ENCODE results near the gene FOXK1. TPM values are rescaled to one million over a fixed set of nuclear protein-coding genes. Genes with fewer than 3 reads are reported as not detected.

The FOXK1 gene
- total and polyA plus RNA-seq, 8 donors: 2.9 to 88.1 (median 21.6) TPM

DNA sequence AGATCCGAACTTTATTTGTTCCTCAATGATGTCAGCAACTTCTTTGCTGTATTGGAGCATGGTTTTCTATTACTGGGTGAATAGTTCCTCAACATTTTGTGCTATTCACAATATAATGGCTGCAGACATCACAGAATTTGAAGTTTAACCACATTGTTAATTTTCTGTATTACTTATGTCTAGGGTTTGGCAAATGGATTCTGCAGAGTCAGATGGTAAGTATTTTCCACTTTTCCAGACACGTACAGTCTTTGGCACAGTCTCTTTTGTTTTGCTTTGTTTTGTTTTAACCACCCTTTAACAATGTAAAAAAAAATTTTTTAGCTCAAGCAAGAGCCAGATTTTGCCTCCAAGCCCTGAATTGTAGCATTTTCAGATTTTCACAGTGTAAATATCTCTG, 36.8 kb upstream of the FOXK1 start:
- peaks cover 6 to 16% (median 14%) of the 10 kb centered on the region in 4 donors for H3K4me1 ChIP-seq
- intact Hi-C loops (cut with DNase I; ENCODE audit: low total_unique reads): no loop called here
- WGBS, 5 donors: 54 to 72% (median 62%) methylated on average over 2 of the region's 2 CpGs
- no peak for DNase-seq
- H3K36me3 ChIP-seq: no peaks in the 10 kb centered on the region
- no peaks in the 10 kb centered on the region for H3K9me3 ChIP-seq
- no peak overlapping the region for H3K4me3 ChIP-seq
- no peak overlapping the region for H3K27ac ChIP-seq
- H3K27me3 ChIP-seq: no peaks in the 10 kb centered on the region
- TF ChIP-seq POLR2AphosphoS5 (IDR thresholded peaks at IDR 0.05) (no peak), EP300 (IDR thresholded peaks at IDR 0.05) (no peak), POLR2A (IDR thresholded peaks at IDR 0.05) (no peak)
- TF ChIP-seq, protein P1, sequence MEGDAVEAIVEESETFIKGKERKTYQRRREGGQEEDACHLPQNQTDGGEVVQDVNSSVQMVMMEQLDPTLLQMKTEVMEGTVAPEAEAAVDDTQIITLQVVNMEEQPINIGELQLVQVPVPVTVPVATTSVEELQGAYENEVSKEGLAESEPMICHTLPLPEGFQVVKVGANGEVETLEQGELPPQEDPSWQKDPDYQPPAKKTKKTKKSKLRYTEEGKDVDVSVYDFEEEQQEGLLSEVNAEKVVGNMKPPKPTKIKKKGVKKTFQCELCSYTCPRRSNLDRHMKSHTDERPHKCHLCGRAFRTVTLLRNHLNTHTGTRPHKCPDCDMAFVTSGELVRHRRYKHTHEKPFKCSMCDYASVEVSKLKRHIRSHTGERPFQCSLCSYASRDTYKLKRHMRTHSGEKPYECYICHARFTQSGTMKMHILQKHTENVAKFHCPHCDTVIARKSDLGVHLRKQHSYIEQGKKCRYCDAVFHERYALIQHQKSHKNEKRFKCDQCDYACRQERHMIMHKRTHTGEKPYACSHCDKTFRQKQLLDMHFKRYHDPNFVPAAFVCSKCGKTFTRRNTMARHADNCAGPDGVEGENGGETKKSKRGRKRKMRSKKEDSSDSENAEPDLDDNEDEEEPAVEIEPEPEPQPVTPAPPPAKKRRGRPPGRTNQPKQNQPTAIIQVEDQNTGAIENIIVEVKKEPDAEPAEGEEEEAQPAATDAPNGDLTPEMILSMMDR (IDR thresholded peaks at IDR 0.05): no peak

DNA sequence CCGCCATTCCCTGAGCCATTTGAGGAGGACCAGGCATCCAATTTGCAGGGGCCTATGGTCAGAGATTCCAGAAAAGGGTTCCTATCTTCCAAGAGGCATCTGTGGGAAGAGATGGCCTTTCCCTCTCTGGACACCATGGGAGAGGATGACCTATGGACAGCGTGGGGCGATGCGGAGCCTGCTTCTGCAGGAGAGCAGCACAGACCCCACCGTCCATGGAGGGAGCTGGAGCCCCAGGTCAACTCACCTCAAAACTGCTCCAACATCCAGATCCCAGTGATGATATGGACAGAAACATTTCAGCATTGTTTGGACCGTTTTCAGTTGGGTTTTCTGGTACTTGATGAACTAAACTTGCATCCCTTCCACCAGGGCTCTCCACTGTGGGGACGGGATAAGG, 34.0 kb upstream of the FOXK1 start:
- H3K27ac ChIP-seq: no peak overlapping the region
- no peak for TF ChIP-seq POLR2A (IDR thresholded peaks at IDR 0.05)
- TF ChIP-seq, protein P1 (IDR thresholded peaks at IDR 0.05): no peak
- no peak for TF ChIP-seq POLR2AphosphoS5 (IDR thresholded peaks at IDR 0.05)
- TF ChIP-seq EP300 (IDR thresholded peaks at IDR 0.05): no peak
- H3K36me3 ChIP-seq: no peaks in the 10 kb centered on the region
- intact Hi-C loops (cut with DNase I; ENCODE audit: low total_unique reads): no loop called here
- DNase-seq: no peak
- no peaks in the 10 kb centered on the region for H3K27me3 ChIP-seq
- no peaks in the 10 kb centered on the region for H3K9me3 ChIP-seq
- no peak overlapping the region for H3K4me3 ChIP-seq
- WGBS, 5 donors: 89 to 96% (median 93%) methylated on average over 5 to 7 of the region's 7 CpGs
- H3K4me1 ChIP-seq: peaks cover 0 to 12% (median 6%) of the 10 kb centered on the region in 4 donors

DNA sequence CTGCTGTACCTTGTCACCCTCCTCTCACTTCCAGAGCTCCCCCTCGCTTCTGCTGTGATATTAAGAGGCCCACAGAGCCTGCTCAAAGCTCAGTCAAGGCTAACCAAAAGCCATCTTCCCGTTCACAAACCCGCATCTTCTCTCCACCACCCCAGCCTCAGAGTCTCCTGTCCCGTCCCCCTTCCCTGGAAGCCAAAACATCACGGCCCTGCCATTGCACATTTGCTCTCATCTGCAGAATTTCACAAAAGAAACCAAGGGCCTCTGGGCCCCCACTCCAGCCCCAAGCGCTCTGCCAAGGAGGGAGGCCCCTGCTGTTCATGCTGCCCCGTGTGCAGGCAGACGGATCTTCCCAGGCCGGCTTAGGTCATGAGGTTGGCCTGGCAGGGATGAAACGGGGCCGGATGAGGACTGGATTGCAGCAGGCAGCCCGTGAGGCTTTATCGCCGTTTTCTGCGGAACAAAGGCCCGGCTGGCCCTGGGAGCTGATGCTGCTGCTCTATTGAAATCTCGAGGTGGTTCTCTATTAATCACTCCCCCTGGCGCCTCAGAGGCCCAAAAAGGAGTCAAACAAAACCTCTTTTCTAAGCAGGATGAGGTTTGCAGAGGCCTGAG, 31.6 kb upstream of the FOXK1 start:
- Histone ChIP-seq H3K9me3 (no peaks in the 10 kb centered on the region), H3K4me3 (no peak overlapping the region), H3K4me1 (peaks cover 0 to 12% (median 6%) of the 10 kb centered on the region in 4 donors), H3K36me3 (no peaks in the 10 kb centered on the region), H3K27ac (peak overlapping the region in 1 of 5 donors; percentile 9), H3K27me3 (no peaks in the 10 kb centered on the region)
- TF ChIP-seq POLR2A (IDR thresholded peaks at IDR 0.05) (no peak), POLR2AphosphoS5 (IDR thresholded peaks at IDR 0.05) (no peak), EP300 (IDR thresholded peaks at IDR 0.05) (no peak)
- TF ChIP-seq, protein P1 (IDR thresholded peaks at IDR 0.05): no peak
- peak in 1 of 2 donors; percentile 78 for DNase-seq
- intact Hi-C loops (cut with DNase I; ENCODE audit: low total_unique reads): no loop called here
- 40 to 59% (median 46%) methylated on average over 17 to 18 of the region's 18 CpGs for WGBS, 5 donors

DNA sequence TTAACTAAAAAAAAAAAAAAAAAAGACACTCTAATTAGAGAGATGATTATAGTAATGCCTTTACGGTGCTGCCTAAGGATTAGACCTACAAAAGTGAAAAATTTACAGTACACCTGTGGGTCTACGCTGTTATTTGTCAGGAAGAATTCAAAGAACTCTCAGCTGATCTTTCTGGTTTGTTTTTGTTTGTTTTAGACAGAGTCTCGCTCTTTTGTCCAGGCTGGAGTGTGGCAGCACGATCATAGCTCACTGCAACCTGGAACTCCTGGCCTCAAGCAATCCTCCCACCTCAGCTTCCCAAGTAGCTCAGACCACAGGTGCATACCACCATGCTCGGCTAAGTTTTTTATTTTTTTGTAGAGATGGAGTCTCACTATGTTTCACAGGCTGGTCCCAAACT, 28.3 kb upstream of the FOXK1 start:
- H3K36me3 ChIP-seq: no peaks in the 10 kb centered on the region
- DNase-seq: no peak
- intact Hi-C loops (cut with DNase I; ENCODE audit: low total_unique reads): no loop called here
- H3K27me3 ChIP-seq: no peaks in the 10 kb centered on the region
- TF ChIP-seq EP300 (IDR thresholded peaks at IDR 0.05) (no peak), POLR2AphosphoS5 (IDR thresholded peaks at IDR 0.05) (no peak), POLR2A (IDR thresholded peaks at IDR 0.05) (no peak)
- TF ChIP-seq, protein P1 (IDR thresholded peaks at IDR 0.05): no peak
- no peak overlapping the region for H3K27ac ChIP-seq
- WGBS, 5 donors: 84 to 96% (median 85%) methylated on average over 5 of the region's 5 CpGs
- H3K9me3 ChIP-seq: peaks cover 0 to 7% (median 0%) of the 10 kb centered on the region in 4 donors
- H3K4me1 ChIP-seq: peaks cover 0 to 12% (median 6%) of the 10 kb centered on the region in 4 donors
- no peak overlapping the region for H3K4me3 ChIP-seq
